Iris pigment epithelial cell (primary cell): ENCODE data around the gene SYK.

Experiments
- DNase-seq: peaks from one replicate; pipeline ENCODE4 v3.0.0-alpha.2; 2011; ENCODE audit warnings: low read depth

The SYK gene

GRCh38 chr9:90946982-90947381 lies 145.4 kb downstream of the SYK start:
- DNase-seq = no peak
